HG03097 (cell line): ENCODE measurements around the gene MICOS13.

Source experiments
- ATAC-seq: cut with Tn5 transposase; IDR thresholded peaks from one replicate; pipeline ENCODE4 v1.9.1; 2021; ENCODE audit not compliant: unreplicated experiment, low FRiP score

MICOS13 gene

GRCh38 chr19:5672708-5673459 is 7.4 kb downstream of the MICOS13 start:
- ATAC-seq: no peak

- ATAC-seq: no peak
These were observed 8.7 kb downstream of the MICOS13 start for GRCh38 chr19:5671600-5671999.

GRCh38 chr19:5669212-5669611 is 11.1 kb downstream of the MICOS13 start:
- ATAC-seq: no peak

- no peak for ATAC-seq
These were observed 12.5 kb downstream of the MICOS13 start for GRCh38 chr19:5667751-5668271.

- no peak for ATAC-seq
These were observed 13.2 kb downstream of the MICOS13 start for GRCh38 chr19:5666921-5667610.

GRCh38 chr19:5665781-5666513 is 14.4 kb downstream of the MICOS13 start:
- no peak for ATAC-seq

- no peak for ATAC-seq
These were observed 15.8 kb downstream of the MICOS13 start for GRCh38 chr19:5664515-5664914.

GRCh38 chr19:5663904-5664303 is 16.4 kb downstream of the MICOS13 start:
- no peak for ATAC-seq

GRCh38 chr19:5661483-5661882 is 18.8 kb downstream of the MICOS13 start:
- ATAC-seq: no peak

GRCh38 chr19:5655412-5655811 is 24.9 kb downstream of the MICOS13 start:
- ATAC-seq: no peak

GRCh38 chr19:5654931-5655330 is 25.4 kb downstream of the MICOS13 start:
- no peak for ATAC-seq

- ATAC-seq: no peak
These were observed 28.1 kb downstream of the MICOS13 start for GRCh38 chr19:5652261-5652660.

- no peak for ATAC-seq
These were observed 29.0 kb downstream of the MICOS13 start for GRCh38 chr19:5651361-5651760.

GRCh38 chr19:5648464-5648863 is 31.9 kb downstream of the MICOS13 start:
- ATAC-seq: no peak

- no peak for ATAC-seq
These were observed 33.6 kb downstream of the MICOS13 start for GRCh38 chr19:5646703-5647102.

- no peak for ATAC-seq
These were observed 34.9 kb downstream of the MICOS13 start for GRCh38 chr19:5645409-5645808.

- no peak for ATAC-seq
These were observed 36.3 kb downstream of the MICOS13 start for GRCh38 chr19:5644037-5644436.

GRCh38 chr19:5643060-5643459 is 37.3 kb downstream of the MICOS13 start:
- no peak for ATAC-seq

- ATAC-seq: no peak
These were observed 38.1 kb downstream of the MICOS13 start for GRCh38 chr19:5642204-5642603.

GRCh38 chr19:5641171-5641570 is 39.1 kb downstream of the MICOS13 start:
- no peak for ATAC-seq

GRCh38 chr19:5637971-5638370 is 42.3 kb downstream of the MICOS13 start:
- no peak for ATAC-seq
